ENCODE results near the gene ZFP1. TPM values are rescaled to one million over a fixed set of nuclear protein-coding genes. Genes with fewer than 3 reads are reported as not detected.

Gene ZFP1
- total and polyA plus RNA-seq, 9 of the 15 experiments (the other 6 are each of a cell fraction or from before 2014, with no cell fraction given) = 2.6 to 14.7 (median 11.6) TPM

DNA sequence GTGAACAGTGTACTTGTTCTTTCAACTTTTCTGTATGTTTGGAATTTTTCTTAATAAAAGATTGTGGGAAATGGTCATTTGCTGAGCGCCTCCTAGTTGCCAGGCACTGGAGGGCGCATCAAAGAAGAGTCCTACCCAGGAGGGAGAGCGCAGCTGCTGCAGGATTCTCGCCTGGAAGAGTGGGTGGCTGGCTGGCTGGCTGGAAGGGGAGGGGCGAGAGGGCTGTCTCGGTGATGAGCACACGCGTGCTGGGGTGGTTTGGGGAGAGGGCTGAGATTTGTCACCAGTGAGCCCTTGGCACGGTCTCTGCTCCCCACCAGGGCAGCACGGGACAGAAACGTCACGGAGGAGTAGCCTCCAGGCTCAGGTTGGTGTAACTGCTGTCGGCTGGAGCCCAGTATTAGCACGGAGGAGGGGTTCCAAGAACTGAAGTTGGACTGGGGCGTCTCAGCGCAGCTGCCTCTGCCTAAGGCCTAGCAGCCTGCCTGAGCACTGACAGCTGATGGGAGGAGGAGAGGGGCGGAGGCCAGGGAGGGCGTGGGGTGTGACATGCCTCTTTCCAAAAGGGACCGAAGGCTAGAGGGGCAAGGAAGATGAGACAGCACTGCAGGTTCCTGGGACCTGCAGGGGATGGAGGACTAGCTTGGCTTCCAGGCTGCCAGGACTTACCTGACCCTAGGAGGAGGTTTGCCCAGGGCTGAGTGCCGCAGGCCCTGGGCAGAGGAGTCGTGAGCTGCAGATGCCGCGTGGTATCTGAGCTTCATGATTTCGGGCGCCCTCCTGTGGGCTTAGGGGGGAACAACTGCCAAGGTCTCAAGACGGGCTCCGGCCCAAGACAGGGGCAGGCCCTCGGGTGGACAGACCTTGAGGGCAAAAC lies 37.4 kb upstream of the ZFP1 start (continued):
- no peak for TF ChIP-seq BRD9 (IDR thresholded peaks at IDR 0.05; ENCODE audit: low read depth, partially characterized antibody)
- TF ChIP-seq XRCC4 (IDR thresholded peaks at IDR 0.05; ENCODE audit: extremely low read depth, insufficient read depth, insufficient read length) = no peak
- TF ChIP-seq TRIM24 (IDR thresholded peaks at IDR 0.05) = 0 out of 4 replicates have a peak, but pooled peaks of 1 of the 2 experiments have one; percentile 28
- no peak for TF ChIP-seq NFRKB (IDR thresholded peaks at IDR 0.05; ENCODE audit: low read depth)
- TF ChIP-seq JUND (IDR thresholded peaks at IDR 0.05; ENCODE audit: borderline replicate concordance, low read depth, low read length) = peak; percentile 62; the same call in 1 of the 2 replicates
- TF ChIP-seq JUND (tag; IDR thresholded peaks at IDR 0.05; ENCODE audit: borderline replicate concordance, low read depth, low read length) = 0 out of 3 replicates have a peak, but pooled peaks have one; percentile 39
- peak; percentile 66; the same call in 1 of the 2 replicates for TF ChIP-seq TOE1 (IDR thresholded peaks at IDR 0.05; ENCODE audit: borderline replicate concordance)
- TF ChIP-seq TOE1 (CRISPR knock-in tag; IDR thresholded peaks at IDR 0.05; ENCODE audit: borderline replicate concordance, low read depth) = no peak
- peak in 1 of 2 experiments; percentile 4; a peak in 1 of 4 replicates for TF ChIP-seq RCOR1 (IDR thresholded peaks at IDR 0.05; ENCODE audit: borderline replicate concordance in 1 of 2, low read depth in 2 of 2, low read length in 2 of 2)
- peak; percentile 53 for TF ChIP-seq ZNF384 (IDR thresholded peaks at IDR 0.05; ENCODE audit: low read depth, low read length)
- peak; percentile 36; the same call in 1 of the 2 replicates for TF ChIP-seq FOSL1 (tag; conservative IDR thresholded peaks at IDR 0.05)
- TF ChIP-seq SOX6 (IDR thresholded peaks at IDR 0.05) = 0 out of 2 replicates have a peak, but pooled peaks have one; percentile 43

All from K562 (cell line).